H9 (cell line): ENCODE measurements around the gene KCNK10. TPM values are rescaled to one million over a fixed set of nuclear protein-coding genes. Genes with fewer than 3 reads are reported as not detected.

Source experiments
- DNase-seq: peaks from one replicate; pipeline ENCODE4 v3.0.0-alpha.2; 2017
- H2AFZ ChIP-seq: one replicate; pipeline ENCODE4 v1.6.1; 2013; ENCODE audit warnings: mild to moderate bottlenecking, low read length, control low read depth, moderate library complexity
- H2AK5ac ChIP-seq: 2 replicates; pipeline ENCODE4 v1.6.1; 2013; ENCODE audit warnings: low read length, control low read depth, mixed read lengths; ENCODE audit not compliant: insufficient read length
- H2BK120ac ChIP-seq: one replicate; pipeline ENCODE4 v1.6.1; 2013; ENCODE audit warnings: low read depth, mild to moderate bottlenecking, low read length, control low read depth, inconsistent platforms; ENCODE audit not compliant: poor library complexity, severe bottlenecking
- H2BK12ac ChIP-seq: 2 replicates; pipeline ENCODE4 v1.6.1; 2013; ENCODE audit warnings: low read length, control low read depth, mixed read lengths, low read depth; ENCODE audit not compliant: insufficient read length
- H2BK15ac ChIP-seq: 2 replicates; pipeline ENCODE4 v1.6.1; 2013; ENCODE audit warnings: low read depth, low read length, control low read depth
- H2BK20ac ChIP-seq: one replicate; pipeline ENCODE4 v1.6.1; 2013; ENCODE audit warnings: low read depth, mild to moderate bottlenecking, low read length, control low read depth, inconsistent platforms; ENCODE audit not compliant: poor library complexity, severe bottlenecking
- H2BK5ac ChIP-seq: 2 replicates; pipeline ENCODE4 v1.6.1; 2013; ENCODE audit warnings: low read length, control low read depth, mixed read lengths; ENCODE audit not compliant: insufficient read length
- H3K14ac ChIP-seq: 2 replicates; pipeline ENCODE4 v1.6.1; 2013; ENCODE audit warnings: low read length, control low read depth; ENCODE audit not compliant: insufficient read depth
- H3K18ac ChIP-seq: 2 replicates; pipeline ENCODE4 v1.6.1; 2013; ENCODE audit warnings: low read depth, mild to moderate bottlenecking, mixed read lengths, low read length, control low read depth; ENCODE audit not compliant: insufficient read length
- H3K23ac ChIP-seq: 2 replicates; pipeline ENCODE4 v1.6.1; 2013; ENCODE audit warnings: low read length, control low read depth, mixed read lengths, low read depth; ENCODE audit not compliant: insufficient read length
- H3K23me2 ChIP-seq: 2 replicates; pipeline ENCODE4 v1.6.1; 2013; ENCODE audit warnings: low read depth, mild to moderate bottlenecking, mixed read lengths, low read length, control low read depth; ENCODE audit not compliant: insufficient read length, poor library complexity, severe bottlenecking
- H3K27ac ChIP-seq: 2 replicates; pipeline ENCODE4 v1.5.1; 2013; ENCODE audit warnings: low read length, control low read depth, mixed read lengths, low read depth; ENCODE audit not compliant: insufficient read length
- H3K27me3 ChIP-seq: 2 replicates; pipeline ENCODE4 v1.6.1; 2013; ENCODE audit warnings: low read length, control low read depth, inconsistent platforms; ENCODE audit not compliant: insufficient read depth
- H3K4ac ChIP-seq: 2 replicates; pipeline ENCODE4 v1.6.1; 2013; ENCODE audit warnings: low read depth, mild to moderate bottlenecking, control low read depth, inconsistent platforms, low read length, moderate library complexity
- H3K4me1 ChIP-seq: 2 replicates; pipeline ENCODE4 v1.6.1; 2013; ENCODE audit warnings: low read length, control low read depth, inconsistent platforms; ENCODE audit not compliant: insufficient read depth
- H3K4me2 ChIP-seq: 2 replicates; pipeline ENCODE4 v1.6.1; 2013; ENCODE audit warnings: low read length, control low read depth, mixed read lengths; ENCODE audit not compliant: insufficient read length, insufficient read depth
- H3K56ac ChIP-seq: 2 replicates; pipeline ENCODE4 v1.6.1; 2013; ENCODE audit warnings: low read depth, mild to moderate bottlenecking, mixed read lengths, low read length, control low read depth; ENCODE audit not compliant: insufficient read length
- H3K79me1 ChIP-seq: 2 replicates; pipeline ENCODE4 v1.6.1; 2013; ENCODE audit warnings: low read depth, mild to moderate bottlenecking, moderate library complexity, low read length, control low read depth, inconsistent platforms; ENCODE audit not compliant: insufficient read depth, poor library complexity, severe bottlenecking
- H3K79me2 ChIP-seq: 2 replicates; pipeline ENCODE4 v1.6.1; 2013; ENCODE audit warnings: low read length, control low read depth, inconsistent platforms; ENCODE audit not compliant: insufficient read depth
- H3K9ac ChIP-seq: 2 replicates; pipeline ENCODE4 v1.6.1; 2013; ENCODE audit warnings: low read length, control low read depth, mixed read lengths; ENCODE audit not compliant: insufficient read length; ENCODE audit errors: extremely low read depth
- H3K9me3 ChIP-seq: one replicate; pipeline ENCODE4 v1.6.1; 2013; ENCODE audit warnings: low read depth, low read length, inconsistent platforms; ENCODE audit not compliant: control insufficient read depth
- H3T11ph ChIP-seq: one replicate; pipeline ENCODE4 v1.6.1; 2013; ENCODE audit warnings: mild to moderate bottlenecking, low read length, control low read depth, inconsistent platforms
- H4K20me1 ChIP-seq: one replicate; pipeline ENCODE4 v1.6.1; 2013; ENCODE audit not compliant: control insufficient read depth, insufficient read length, insufficient read depth
- H4K5ac ChIP-seq: 2 replicates; pipeline ENCODE4 v1.6.1; 2013; ENCODE audit warnings: low read depth, mild to moderate bottlenecking, mixed read lengths, low read length, control low read depth; ENCODE audit not compliant: insufficient read length
- H4K8ac ChIP-seq: replicated peaks from 2 replicates; pipeline ENCODE4 v1.6.1; 2013; ENCODE audit warnings: low read length, control low read depth, mixed read lengths, low read depth; ENCODE audit not compliant: insufficient read length
- H4K91ac ChIP-seq: 2 replicates; pipeline ENCODE4 v1.6.1; 2013; ENCODE audit warnings: low read depth, mild to moderate bottlenecking, moderate library complexity, mixed read lengths, low read length, control low read depth; ENCODE audit not compliant: insufficient read length
- H3K27ac Mint-ChIP-seq, 3 experiments: 2 replicates in 2 of 3; 3 replicates in 1 of 3; pipeline ENCODE4 v1.8.0; 2020 to 2021; ENCODE audit warnings: mixed read lengths in 3 of 3, mild to moderate bottlenecking in 1 of 3, moderate library complexity in 1 of 3
- H3K27me3 Mint-ChIP-seq: 2 replicates; pipeline ENCODE4 v1.8.0; 2021; ENCODE audit warnings: low read depth, mild to moderate bottlenecking, moderate library complexity, mixed read lengths
- H3K36me3 Mint-ChIP-seq, 3 experiments: 2 replicates in 2 of 3; 3 replicates in 1 of 3; pipeline ENCODE4 v1.8.0; 2020 to 2021; ENCODE audit warnings: low read depth in 3 of 3, mixed read lengths in 3 of 3; ENCODE audit not compliant: insufficient read depth in 1 of 3
- H3K4me1 Mint-ChIP-seq, 2 experiments: 2 replicates each; pipeline ENCODE4 v1.8.0; 2020; ENCODE audit warnings: mixed read lengths in 2 of 2
- H3K4me3 Mint-ChIP-seq, 2 experiments: 2 replicates in 1 of 2; 3 replicates in 1 of 2; pipeline ENCODE4 v1.8.0; 2020 to 2021; ENCODE audit warnings: mild to moderate bottlenecking in 2 of 2, mixed read lengths in 2 of 2, moderate library complexity in 1 of 2
- H3K9me3 Mint-ChIP-seq, 2 experiments: 2 replicates in 1 of 2; 3 replicates in 1 of 2; pipeline ENCODE4 v1.8.0; 2020; ENCODE audit warnings: mild to moderate bottlenecking in 2 of 2, mixed read lengths in 2 of 2, moderate library complexity in 1 of 2
- CTCF ChIP-seq: fragments of 200-600 bp; sonication (generic); conservative IDR thresholded peaks from 3 replicates; pipeline ENCODE4 v1.8.0; 2021; ENCODE audit warnings: antibody characterized with exemption, mild to moderate bottlenecking
- WGBS: extraction: QIAGEN DNeasy Blood & Tissue Kit; methylation state at CpG from one replicate; pipeline ENCODE4 v1.1.7; 2013; ENCODE audit warnings: missing lambda C conversion rate, low lambda C conversion rate, mixed read lengths; ENCODE audit not compliant: insufficient read length; ENCODE audit errors: extremely low coverage; 5-methylcytosine and 5-hydroxymethylcytosine counted together
- total RNA-seq: library from RNA; stranded (reverse); gene quantifications from 2 replicates; pipeline ENCODE4 v1.2.1, GENCODE V29; 2021

The KCNK10 gene
- total RNA-seq, 1 experiment from 2014 or later = 0.33 TPM

- Histone ChIP-seq H3K23me2 (no peaks in the 10 kb centered on the region), H4K8ac (no peak overlapping the region), H2BK12ac (no peak overlapping the region), H3K4me2 (no peak overlapping the region), H4K5ac (no peak overlapping the region), H2AFZ (no peak overlapping the region), H3K4me1 (no peaks in the 10 kb centered on the region), H4K91ac (no peak overlapping the region), H3K27ac (no peak overlapping the region), H3K18ac (no peak overlapping the region), H3K23ac (no peak overlapping the region), H3K14ac (no peak overlapping the region), H2BK5ac (no peak overlapping the region), H3T11ph (no peak overlapping the region), H2BK20ac (no peak overlapping the region), H3K4ac (no peak overlapping the region), H3K27me3 (no peaks in the 10 kb centered on the region), H3K9me3 (no peaks in the 10 kb centered on the region), H3K79me1 (no peaks in the 10 kb centered on the region), H2BK120ac (no peak overlapping the region), H2AK5ac (no peak overlapping the region), H3K9ac (no peak overlapping the region), H4K20me1 (no peaks in the 10 kb centered on the region), H2BK15ac (no peak overlapping the region), H3K56ac (no peak overlapping the region), H3K79me2 (no peaks in the 10 kb centered on the region)
- TF ChIP-seq CTCF = no peak
- H3K27ac Mint-ChIP-seq = no peak overlapping the region
- H3K36me3 Mint-ChIP-seq = no peaks in the 10 kb centered on the region
- no CpG with 5 or more reads among the region's 3 CpGs for WGBS
- H3K9me3 Mint-ChIP-seq = no peaks in the 10 kb centered on the region
- no peaks in the 10 kb centered on the region; the same call in none of the 2 replicates for H3K27me3 Mint-ChIP-seq
- peaks cover 0 to 8% of the 10 kb centered on the region in 2 experiments; a peak in 2 of 4 replicates for H3K4me1 Mint-ChIP-seq
- H3K4me3 Mint-ChIP-seq = no peak overlapping the region
- no peak for DNase-seq
Measured at GRCh38 chr14:88252498-88252897, 70.6 kb downstream of the KCNK10 start.
